Mesenchymal stem cell (in vitro differentiated cells and primary cell): ENCODE measurements around the gene RAB13.

Experiments
- DNase-seq: peaks from one replicate; pipeline ENCODE4 v3.0.0-alpha.2; 2013
- H2AFZ ChIP-seq: one replicate; pipeline ENCODE4 v1.6.1; 2013; ENCODE audit warnings: low read depth, mild to moderate bottlenecking, control low read depth, inconsistent platforms, low read length, moderate library complexity
- H2AK5ac ChIP-seq: 2 replicates; pipeline ENCODE4 v1.6.1; 2013; ENCODE audit warnings: low read length, moderate library complexity, mild to moderate bottlenecking, inconsistent platforms; ENCODE audit not compliant: severe bottlenecking
- H2BK120ac ChIP-seq: one replicate; pipeline ENCODE4 v1.6.1; 2013; ENCODE audit warnings: low read depth, mild to moderate bottlenecking, inconsistent platforms, low read length, moderate library complexity
- H2BK12ac ChIP-seq, 2 experiments: one replicate each; pipeline ENCODE4 v1.6.1; 2013; ENCODE audit warnings: inconsistent platforms in 2 of 2, low read length in 2 of 2, mild to moderate bottlenecking in 2 of 2, moderate library complexity in 2 of 2, control low read depth in 1 of 2
- H2BK15ac ChIP-seq: one replicate; pipeline ENCODE4 v1.6.1; 2013; ENCODE audit warnings: mild to moderate bottlenecking, low read depth, inconsistent platforms; ENCODE audit not compliant: poor library complexity, severe bottlenecking
- H2BK5ac ChIP-seq: 2 replicates; pipeline ENCODE4 v1.6.1; 2013; ENCODE audit warnings: low read depth, mild to moderate bottlenecking, low read length, control low read depth, inconsistent platforms; ENCODE audit not compliant: poor library complexity, severe bottlenecking
- H3K14ac ChIP-seq, 2 experiments: one replicate each; pipeline ENCODE4 v1.6.1; 2013; ENCODE audit warnings: inconsistent platforms in 2 of 2, low read length in 2 of 2, control low read depth in 1 of 2, mild to moderate bottlenecking in 1 of 2, moderate library complexity in 1 of 2
- H3K18ac ChIP-seq, 2 experiments: one replicate each; pipeline ENCODE4 v1.6.1; 2013; ENCODE audit warnings: inconsistent platforms in 2 of 2, low read length in 2 of 2, control low read depth in 1 of 2, low read depth in 1 of 2, mild to moderate bottlenecking in 1 of 2
- H3K23ac ChIP-seq, 2 experiments: one replicate each; pipeline ENCODE4 v1.6.1; 2013; ENCODE audit warnings: inconsistent platforms in 2 of 2, low read length in 2 of 2, mild to moderate bottlenecking in 2 of 2, moderate library complexity in 2 of 2, control low read depth in 1 of 2
- H3K27ac ChIP-seq: 2 replicates; pipeline ENCODE4 v1.5.1; 2013; ENCODE audit warnings: mild to moderate bottlenecking, moderate library complexity, low read length, control low read depth, inconsistent platforms; ENCODE audit not compliant: poor library complexity, severe bottlenecking
- H3K27me3 ChIP-seq, 2 experiments: 2 replicates each; pipeline versions ENCODE4 v1.6.1 to v1.7.0; 2013; ENCODE audit warnings: low read length in 2 of 2, mild to moderate bottlenecking in 2 of 2, moderate library complexity in 2 of 2, control low read depth in 1 of 2, inconsistent platforms in 1 of 2; ENCODE audit not compliant: control insufficient read depth in 1 of 2, insufficient read depth in 1 of 2
- H3K36me3 ChIP-seq, 2 experiments: 2 replicates each; pipeline versions ENCODE4 v1.6.1 to v1.7.0; 2013; ENCODE audit warnings: low read length in 2 of 2, control low read depth in 1 of 2, inconsistent platforms in 1 of 2, low read depth in 1 of 2, mild to moderate bottlenecking in 1 of 2; ENCODE audit not compliant: insufficient read depth in 2 of 2, control insufficient read depth in 1 of 2
- H3K4ac ChIP-seq, 2 experiments: one replicate each; pipeline ENCODE4 v1.6.1; 2013; ENCODE audit warnings: inconsistent platforms in 2 of 2, low read length in 2 of 2, mild to moderate bottlenecking in 2 of 2, moderate library complexity in 2 of 2, control low read depth in 1 of 2, low read depth in 1 of 2
- H3K4me1 ChIP-seq: 2 replicates; pipeline ENCODE4 v1.6.1; 2013; ENCODE audit warnings: low read depth, low read length, control low read depth; ENCODE audit not compliant: control insufficient read depth, insufficient read depth
- H3K4me2 ChIP-seq: 2 replicates; pipeline ENCODE4 v1.6.1; 2013; ENCODE audit warnings: low read length, mild to moderate bottlenecking, inconsistent platforms; ENCODE audit not compliant: poor library complexity, severe bottlenecking
- H3K4me3 ChIP-seq, 2 experiments: 2 replicates each; pipeline versions ENCODE4 v1.5.1 to v1.7.0; 2013; ENCODE audit warnings: low read length in 2 of 2, mild to moderate bottlenecking in 2 of 2, control low read depth in 1 of 2, low read depth in 1 of 2; ENCODE audit not compliant: insufficient read depth in 1 of 2
- H3K79me1 ChIP-seq: replicated peaks from 2 replicates; pipeline ENCODE4 v1.6.1; 2013; ENCODE audit warnings: mild to moderate bottlenecking, control low read depth, low read length, inconsistent platforms; ENCODE audit not compliant: poor library complexity, severe bottlenecking
- H3K9ac ChIP-seq: 2 replicates; pipeline ENCODE4 v1.7.0; 2013; ENCODE audit warnings: mild to moderate bottlenecking, low read length, moderate library complexity
- H3K9me3 ChIP-seq: 2 replicates; pipeline ENCODE4 v1.7.0; 2013; ENCODE audit warnings: mild to moderate bottlenecking, low read length; ENCODE audit not compliant: control insufficient read depth
- H4K8ac ChIP-seq: one replicate; pipeline ENCODE4 v1.6.1; 2013; ENCODE audit warnings: inconsistent platforms, mild to moderate bottlenecking, low read length, moderate library complexity
- H4K91ac ChIP-seq: one replicate; pipeline ENCODE4 v1.6.1; 2013; ENCODE audit warnings: mild to moderate bottlenecking, low read length, inconsistent platforms
- WGBS: methylation state at CpG from one replicate; pipeline ENCODE4 v1.1.7; 2013; ENCODE audit warnings: mixed read lengths; 5-methylcytosine and 5-hydroxymethylcytosine counted together

The RAB13 gene

GRCh38 chr1:153978274-153978909 lies 7.7 kb downstream of the RAB13 start:
- H3K9ac ChIP-seq = peak overlapping the region; percentile 96
- peaks cover 14% of the 10 kb centered on the region for H3K79me1 ChIP-seq
- H3K4me3 ChIP-seq = peak overlapping the region in 1 of 2 experiments; percentile 94
- 86% methylated on average over 9 of the region's 9 CpGs for WGBS
- peaks cover 5% of the 10 kb centered on the region for H3K4me1 ChIP-seq
- no peak overlapping the region for H2BK12ac ChIP-seq
- H4K91ac ChIP-seq = no peak overlapping the region
- peaks cover 45 to 74% of the 10 kb centered on the region in 2 experiments for H3K36me3 ChIP-seq
- no peak overlapping the region for H4K8ac ChIP-seq
- H3K9me3 ChIP-seq = no peaks in the 10 kb centered on the region
- no peak overlapping the region for H3K4me2 ChIP-seq
- H3K18ac ChIP-seq = no peak overlapping the region
- no peak overlapping the region for H3K27ac ChIP-seq
- no peaks in the 10 kb centered on the region for H3K27me3 ChIP-seq
- H2AK5ac ChIP-seq = no peak overlapping the region
- H3K23ac ChIP-seq = no peak overlapping the region
- H2BK120ac ChIP-seq = no peak overlapping the region
- DNase-seq = no peak
- H2BK15ac ChIP-seq = no peak overlapping the region
- no peak overlapping the region for H2AFZ ChIP-seq
- no peak overlapping the region for H2BK5ac ChIP-seq
- H3K14ac ChIP-seq = no peak overlapping the region
- H3K4ac ChIP-seq = no peak overlapping the region

GRCh38 chr1:153977250-153978240 lies 8.6 kb downstream of the RAB13 start, which contains the start of gene JTB:
Gene JTB, minus strand, starts transcription at chr1:153977674. Its CDS starts 422 bp downstream, at chr1:153977252.
- Histone ChIP-seq H3K79me1 (peaks cover 11% of the 10 kb centered on the region), H3K4ac (peak within 1 kb of the TSS; percentile 3 to 45), H3K9me3 (no peaks in the 10 kb centered on the region), H2BK5ac (no peak within 1 kb of the TSS), H2AK5ac (no peak within 1 kb of the TSS), H3K4me3 (peak within 1 kb of the TSS; percentile 61 to 94), H3K9ac (peak within 1 kb of the TSS; percentile 96), H2BK15ac (no peak within 1 kb of the TSS), H3K14ac (peak within 1 kb of the TSS in 1 of 2 experiments; percentile 50), H3K27ac (peak within 1 kb of the TSS; percentile 13), H3K36me3 (peaks cover 45 to 74% of the 10 kb centered on the region in 2 experiments), H4K8ac (peak within 1 kb of the TSS; percentile 0), H3K4me1 (peaks cover 5% of the 10 kb centered on the region), H2AFZ (peak within 1 kb of the TSS; percentile 74), H3K18ac (peak within 1 kb of the TSS; percentile 34 to 90), H2BK120ac (peak within 1 kb of the TSS; percentile 39), H3K23ac (peak within 1 kb of the TSS in 1 of 2 experiments; percentile 91), H3K27me3 (no peaks in the 10 kb centered on the region), H2BK12ac (peak within 1 kb of the TSS in 1 of 2 experiments; percentile 6), H3K4me2 (peak within 1 kb of the TSS; percentile 91), H4K91ac (no peak within 1 kb of the TSS)
- DNase-seq = peak; percentile 86
- WGBS = under 1% methylated on average over 73 of the region's 75 CpGs

GRCh38 chr1:153976819-153977249 lies 9.3 kb downstream of the RAB13 start:
- peak overlapping the region; percentile 3 to 42 for H3K4ac ChIP-seq
- peak overlapping the region; percentile 0 for H4K8ac ChIP-seq
- H3K4me3 ChIP-seq = peak overlapping the region; percentile 61 to 94
- H2AFZ ChIP-seq = no peak overlapping the region
- no peak overlapping the region for H2AK5ac ChIP-seq
- peak overlapping the region; percentile 91 for H3K4me2 ChIP-seq
- peak overlapping the region; percentile 1 to 90 for H3K18ac ChIP-seq
- WGBS = 2% methylated on average over 13 of the region's 16 CpGs
- no peak for DNase-seq
- peaks cover 39 to 67% of the 10 kb centered on the region in 2 experiments for H3K36me3 ChIP-seq
- peaks cover 7% of the 10 kb centered on the region for H3K79me1 ChIP-seq
- H3K4me1 ChIP-seq = peaks cover 5% of the 10 kb centered on the region
- H2BK15ac ChIP-seq = no peak overlapping the region
- H2BK12ac ChIP-seq = peak overlapping the region in 1 of 2 experiments; percentile 6
- H3K9me3 ChIP-seq = no peaks in the 10 kb centered on the region
- no peaks in the 10 kb centered on the region for H3K27me3 ChIP-seq
- H3K9ac ChIP-seq = peak overlapping the region; percentile 96
- H3K23ac ChIP-seq = peak overlapping the region in 1 of 2 experiments; percentile 81
- H3K27ac ChIP-seq = no peak overlapping the region
- H2BK120ac ChIP-seq = no peak overlapping the region
- H4K91ac ChIP-seq = no peak overlapping the region
- H2BK5ac ChIP-seq = no peak overlapping the region
- peak overlapping the region in 1 of 2 experiments; percentile 50 for H3K14ac ChIP-seq

GRCh38 chr1:153973525-153973924 lies 12.6 kb downstream of the RAB13 start:
- H4K8ac ChIP-seq = no peak overlapping the region
- peaks cover 8% of the 10 kb centered on the region for H3K79me1 ChIP-seq
- no peak overlapping the region for H2BK12ac ChIP-seq
- no peak overlapping the region for H3K27ac ChIP-seq
- H3K27me3 ChIP-seq = no peaks in the 10 kb centered on the region
- H2BK15ac ChIP-seq = no peak overlapping the region
- no peak overlapping the region for H3K14ac ChIP-seq
- H2BK120ac ChIP-seq = no peak overlapping the region
- peaks cover 25 to 38% of the 10 kb centered on the region in 2 experiments for H3K36me3 ChIP-seq
- no peak overlapping the region for H3K4me2 ChIP-seq
- no peak overlapping the region for H3K4ac ChIP-seq
- peaks cover 8% of the 10 kb centered on the region for H3K4me1 ChIP-seq
- H3K9me3 ChIP-seq = no peaks in the 10 kb centered on the region
- no peak overlapping the region for H3K23ac ChIP-seq
- H3K18ac ChIP-seq = no peak overlapping the region
- no peak overlapping the region for H2BK5ac ChIP-seq
- no peak overlapping the region for H2AK5ac ChIP-seq
- DNase-seq = no peak
- no peak overlapping the region for H3K4me3 ChIP-seq
- no peak overlapping the region for H2AFZ ChIP-seq
- H4K91ac ChIP-seq = no peak overlapping the region
- 93% methylated on average over 6 of the region's 7 CpGs for WGBS
- H3K9ac ChIP-seq = no peak overlapping the region
